ENCODE measurements around the gene TTC29.
A peak's percentile ranks its signal among the peaks of the same experiment; 100 is the strongest.
"Not testable (repeated sequence)": the region's sequence is repeated elsewhere in the genome, so short reads cannot be mapped to it uniquely, and the experiment has no call there.

The TTC29 gene

DNA sequence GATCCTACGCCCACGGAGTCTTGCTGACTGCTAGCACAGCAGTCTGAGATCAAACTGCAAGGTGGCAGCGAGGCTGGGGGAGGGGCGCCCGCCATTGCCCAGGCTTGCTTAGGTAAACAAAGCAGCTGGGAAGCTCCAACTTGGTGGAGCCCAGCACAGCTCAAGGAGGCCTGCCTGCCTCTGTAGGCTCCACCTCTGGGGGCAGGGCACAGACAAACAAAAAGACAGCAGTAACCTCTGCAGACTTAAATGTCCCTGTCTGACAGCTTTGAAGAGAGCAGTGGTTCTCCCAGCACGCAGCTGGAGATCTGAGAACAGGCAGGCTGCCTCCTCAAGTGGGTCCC lies 281.7 kb downstream of the TTC29 start:
- DNase-seq, result not testable (repeated sequence)

DNA sequence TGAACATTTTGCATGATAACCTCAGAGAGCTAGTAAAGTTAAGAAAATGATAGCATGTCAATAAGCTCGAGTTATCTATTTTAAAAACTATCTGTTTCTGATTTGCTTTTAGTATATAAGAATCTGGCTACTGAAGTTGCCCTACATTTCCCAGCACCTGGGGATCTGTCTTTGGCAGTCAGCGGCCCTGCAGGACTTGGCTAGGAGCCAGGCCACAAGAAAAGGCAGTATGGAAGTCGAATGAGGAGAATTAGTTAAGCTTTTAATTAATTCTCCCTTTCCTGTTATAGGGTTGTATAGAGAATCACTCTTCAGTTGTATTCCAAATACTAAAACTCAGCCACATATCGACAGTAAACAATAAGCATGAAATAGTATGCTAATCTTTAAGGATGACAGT lies 284.3 kb downstream of the TTC29 start:
- DNase-seq, result peak; percentile 39

All from NCI-H1105 (cell line).